Measurements from ENCODE around the gene GABBR2.

The GABBR2 gene

DNA sequence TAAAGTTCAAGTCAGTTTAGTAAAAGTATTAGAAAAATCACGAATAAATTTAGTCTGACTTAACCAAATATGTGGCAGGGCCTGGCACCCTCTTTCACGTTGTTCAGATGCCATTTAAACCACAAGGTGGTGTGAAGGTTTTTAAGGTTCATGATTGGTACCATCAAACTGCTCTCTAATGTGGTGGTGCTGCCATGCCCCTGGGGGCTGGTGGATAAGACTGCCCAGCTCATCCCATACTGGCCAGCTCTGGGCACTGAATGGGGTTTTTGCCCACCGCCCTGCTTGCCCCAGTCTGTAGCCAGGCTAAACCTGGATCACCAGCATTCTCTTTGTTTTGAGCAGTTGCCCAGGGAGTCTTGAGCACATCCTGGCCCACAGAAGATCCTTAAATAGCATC lies 159.3 kb downstream of the GABBR2 start:
- in situ Hi-C loops (cut with HindIII; ENCODE audit: low sequenced_read_pairs): no loop called here

DNA sequence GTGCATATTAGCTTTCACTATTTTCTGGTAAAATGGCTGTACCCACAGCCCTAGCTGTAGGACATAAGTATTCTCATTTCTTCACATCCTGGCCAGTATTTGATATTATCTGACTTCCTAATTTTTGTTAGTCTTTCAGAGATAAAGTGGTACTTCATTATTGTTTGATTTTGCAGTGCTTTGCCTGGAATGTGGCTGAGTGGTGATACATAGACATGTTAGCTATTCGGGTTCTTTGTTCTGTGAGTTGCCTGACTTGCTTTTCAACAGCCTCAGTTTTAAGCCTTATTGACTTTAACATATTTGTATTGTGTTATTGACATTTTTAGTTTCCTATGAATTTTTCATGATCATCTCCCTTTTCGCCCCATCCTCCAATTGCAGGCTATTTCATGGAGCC lies 161.1 kb downstream of the GABBR2 start:
- in situ Hi-C loops (cut with HindIII; ENCODE audit: low sequenced_read_pairs): no loop called here

DNA sequence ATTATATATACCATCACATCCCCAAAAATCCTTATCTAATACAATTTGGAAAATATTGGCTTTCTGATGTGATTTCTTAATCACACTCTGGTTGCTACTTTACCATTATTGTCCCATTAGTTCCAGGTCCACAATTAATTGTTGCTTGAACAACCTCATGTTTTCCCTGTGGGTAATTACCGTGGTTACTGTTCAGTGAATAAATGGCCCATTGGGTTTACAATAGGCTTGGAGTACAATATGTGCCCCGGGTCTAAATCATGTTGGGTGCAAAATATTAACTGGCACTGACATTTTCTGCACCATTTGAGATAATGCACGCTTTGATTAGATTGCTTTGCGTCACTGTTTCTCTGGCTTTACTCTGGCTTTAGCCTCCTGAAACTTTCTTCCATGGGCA lies 163.7 kb downstream of the GABBR2 start:
- in situ Hi-C loops (cut with HindIII; ENCODE audit: low sequenced_read_pairs): no loop called here

DNA sequence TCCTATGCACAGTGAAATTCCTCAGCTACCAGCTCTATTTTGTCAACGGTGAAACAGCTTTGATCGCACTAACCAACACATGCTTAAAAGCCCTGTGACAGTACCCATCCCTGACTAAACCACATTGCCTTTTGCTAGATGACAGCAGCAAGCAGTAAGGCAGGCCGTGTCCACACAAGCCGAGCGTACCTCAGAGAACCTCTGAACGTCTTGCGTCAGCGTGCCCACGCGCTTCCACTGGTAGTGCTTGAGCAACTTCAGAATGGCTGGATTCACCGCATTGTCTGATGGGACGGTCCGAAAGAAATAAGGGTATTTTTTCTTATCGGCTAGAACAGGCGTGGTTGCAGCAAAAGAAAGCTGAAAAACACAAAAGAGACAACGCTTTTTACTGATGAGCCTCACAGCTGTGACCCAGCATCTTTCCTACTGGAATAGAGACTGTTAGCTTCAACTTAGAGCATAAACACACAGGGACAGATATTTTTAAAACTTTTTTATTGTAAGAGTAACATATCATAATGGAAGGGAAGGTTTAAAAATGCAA lies 167.0 kb downstream of the GABBR2 start:
- in situ Hi-C loops (cut with HindIII; ENCODE audit: low sequenced_read_pairs): no loop called here

DNA sequence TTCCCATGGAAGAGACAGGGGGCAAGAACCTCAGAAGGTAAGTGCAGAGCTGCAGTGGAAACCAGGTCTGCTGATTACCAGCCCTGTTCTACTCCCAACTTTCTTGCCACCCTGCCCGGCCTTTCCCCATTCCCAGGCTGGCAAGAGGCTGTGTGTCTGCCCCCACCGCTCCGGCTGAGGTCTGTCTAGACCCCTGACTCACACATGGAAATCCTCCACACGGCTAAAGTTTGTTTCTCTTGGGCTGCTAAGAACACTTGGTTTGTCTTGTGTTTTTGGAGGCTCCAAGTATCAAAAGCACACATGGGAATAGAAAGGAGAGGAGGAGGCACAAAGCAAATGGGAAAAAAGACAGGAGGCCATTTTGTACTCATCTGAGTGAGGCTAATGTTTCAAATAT lies 168.3 kb downstream of the GABBR2 start:
- in situ Hi-C loops (cut with HindIII; ENCODE audit: low sequenced_read_pairs): no loop called here

DNA sequence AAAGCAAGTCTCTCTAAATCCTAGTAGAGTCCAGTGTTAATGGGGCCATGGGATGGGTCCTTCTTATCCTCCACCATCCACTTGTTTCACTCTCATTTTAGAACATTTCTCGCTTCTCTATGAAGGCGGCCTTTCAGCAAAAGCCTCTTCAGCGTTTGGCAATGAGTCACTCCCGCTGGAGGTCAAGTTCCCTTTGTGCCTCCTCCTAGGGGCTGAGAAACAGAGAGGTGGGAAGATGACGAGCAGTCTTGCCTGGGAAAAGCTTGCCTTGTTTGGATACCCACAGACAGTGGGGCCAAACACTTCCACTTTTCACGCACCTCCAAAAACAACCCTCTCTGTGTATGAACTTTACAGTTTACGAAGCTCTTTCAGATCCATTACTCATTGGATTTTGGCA lies 168.8 kb downstream of the GABBR2 start:
- in situ Hi-C loops (cut with HindIII; ENCODE audit: low sequenced_read_pairs): no loop called here

DNA sequence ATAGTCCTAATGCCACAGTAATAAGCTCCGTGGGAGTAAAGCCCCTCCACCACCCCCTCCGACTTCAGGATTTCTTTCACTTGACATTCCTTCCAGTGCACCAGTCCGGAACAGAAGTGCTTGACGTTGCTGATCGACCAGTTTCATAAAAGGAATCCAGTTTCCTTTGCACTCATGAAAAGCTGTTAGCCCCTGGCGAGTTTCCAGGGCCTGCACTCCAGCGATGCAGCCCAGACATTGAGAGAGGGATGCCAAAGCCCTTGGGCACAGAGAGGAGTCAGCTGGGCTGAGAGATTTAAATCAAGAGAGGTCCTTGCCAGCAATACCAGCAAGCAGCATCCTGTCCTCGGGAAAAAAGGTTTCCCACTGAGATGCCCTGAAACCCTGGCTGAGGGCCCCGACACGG lies 170.1 kb downstream of the GABBR2 start:
- in situ Hi-C loops (cut with HindIII; ENCODE audit: low sequenced_read_pairs): no loop called here

DNA sequence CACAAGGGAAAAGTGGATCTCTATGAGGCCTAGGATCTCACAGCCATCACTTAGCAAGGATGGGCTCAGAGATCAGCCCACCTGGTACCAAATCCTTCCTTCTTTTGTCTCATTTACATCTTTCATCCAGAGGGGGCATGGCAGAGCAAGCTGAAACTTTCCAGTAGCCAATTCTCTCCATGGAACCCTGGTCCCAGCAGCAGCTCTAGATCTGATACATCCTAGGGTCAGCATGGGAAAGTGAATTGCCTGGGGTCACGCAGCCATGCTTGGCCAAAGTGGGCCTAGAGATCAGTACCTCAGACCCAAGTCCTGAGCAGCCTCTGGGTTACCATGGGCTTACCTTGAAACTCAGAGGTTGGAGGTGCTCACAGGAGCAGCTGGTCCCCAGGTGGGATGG lies 170.5 kb downstream of the GABBR2 start:
- in situ Hi-C loops (cut with HindIII; ENCODE audit: low sequenced_read_pairs): no loop called here

DNA sequence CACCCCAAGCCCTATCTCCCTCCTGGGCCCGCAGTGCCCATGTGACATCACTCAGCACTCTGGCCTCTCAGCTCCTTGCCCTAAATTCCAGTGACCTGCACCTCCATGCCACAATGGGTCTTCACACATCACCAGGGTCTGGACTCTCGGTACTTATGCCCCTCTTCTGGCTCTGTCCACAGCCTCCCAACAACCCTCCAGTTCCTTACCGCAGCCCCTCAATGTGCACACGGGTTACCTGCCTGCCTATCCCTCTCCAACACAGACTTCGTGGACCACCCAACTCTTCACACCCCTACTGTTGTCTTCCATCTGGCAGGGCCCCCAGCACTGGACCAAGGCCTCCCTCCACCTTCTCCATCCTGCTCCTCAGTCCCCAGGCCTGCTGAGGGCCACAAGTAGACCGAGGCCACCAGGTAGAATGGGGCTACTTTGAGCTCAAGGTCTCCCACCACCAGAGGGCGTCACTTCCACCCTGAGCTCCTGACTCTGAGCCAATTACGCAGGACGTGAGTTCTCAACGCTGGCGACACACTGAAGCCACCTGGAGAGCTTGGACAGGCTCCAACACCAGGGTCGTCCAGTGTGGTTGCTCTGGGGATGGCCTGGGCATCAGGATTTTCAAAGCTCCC lies 172.1 kb downstream of the GABBR2 start:
- in situ Hi-C loops (cut with HindIII; ENCODE audit: low sequenced_read_pairs): no loop called here

DNA sequence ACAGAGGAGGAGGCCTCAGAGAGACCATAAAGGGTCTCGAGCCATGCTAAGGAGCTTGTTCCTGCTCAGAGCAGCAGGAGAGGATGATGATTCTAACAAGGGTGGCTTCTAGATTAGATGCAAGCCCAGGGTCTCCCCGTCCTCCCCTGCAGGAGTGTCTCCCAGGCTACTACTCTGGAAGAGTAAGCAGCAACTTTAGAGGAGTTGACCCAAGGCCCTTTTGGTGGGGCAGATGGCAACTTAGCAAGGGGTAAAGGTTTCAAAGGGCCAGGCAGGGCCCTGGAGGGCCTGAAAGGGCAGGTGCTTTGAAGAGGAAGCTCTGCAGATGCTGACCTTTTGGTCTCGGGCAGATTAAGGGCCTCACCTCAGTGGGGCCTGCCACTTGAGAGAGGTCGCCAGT lies 174.9 kb downstream of the GABBR2 start:
- in situ Hi-C loops (cut with HindIII; ENCODE audit: low sequenced_read_pairs): no loop called here

DNA sequence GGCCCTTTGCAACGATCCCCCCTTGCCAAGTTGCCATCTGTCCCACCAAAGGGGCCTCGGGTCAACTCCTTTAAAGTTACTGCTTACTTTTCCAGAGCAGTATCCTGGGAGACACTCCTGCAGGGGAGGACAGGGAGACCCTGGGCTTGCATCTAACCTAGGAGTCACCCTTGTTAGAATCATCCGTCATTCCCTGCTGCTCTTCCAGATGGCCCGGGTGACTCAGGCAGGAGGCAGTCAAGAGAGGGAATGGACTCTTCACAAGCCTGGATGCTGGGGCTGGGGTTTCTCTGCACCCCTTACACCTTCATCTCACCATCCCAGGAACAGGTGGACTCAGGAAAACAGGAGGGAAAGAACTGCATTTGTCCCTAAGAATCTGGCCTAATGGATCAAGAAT lies 175.6 kb downstream of the GABBR2 start:
- in situ Hi-C loops (cut with HindIII; ENCODE audit: low sequenced_read_pairs): no loop called here

DNA sequence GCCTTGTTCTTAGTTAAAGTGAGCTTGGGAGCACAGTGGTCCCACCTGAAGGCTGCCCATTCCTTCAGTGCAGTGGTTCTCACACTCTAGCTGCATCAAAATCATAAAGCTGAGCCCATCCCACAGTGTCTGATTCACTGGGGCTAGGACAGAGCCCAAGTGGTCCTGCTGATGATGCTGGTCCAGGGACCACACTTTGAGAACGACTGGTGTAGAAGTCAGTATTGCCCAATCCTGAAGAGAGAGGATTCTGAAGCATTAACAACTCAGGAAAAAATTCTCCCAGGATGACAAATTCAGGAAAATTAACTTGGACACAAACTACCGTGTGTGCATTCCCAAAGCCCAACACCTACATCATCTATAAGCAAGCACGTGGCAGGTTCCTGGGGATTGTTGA lies 176.2 kb downstream of the GABBR2 start:
- in situ Hi-C loops (cut with HindIII; ENCODE audit: low sequenced_read_pairs): no loop called here

DNA sequence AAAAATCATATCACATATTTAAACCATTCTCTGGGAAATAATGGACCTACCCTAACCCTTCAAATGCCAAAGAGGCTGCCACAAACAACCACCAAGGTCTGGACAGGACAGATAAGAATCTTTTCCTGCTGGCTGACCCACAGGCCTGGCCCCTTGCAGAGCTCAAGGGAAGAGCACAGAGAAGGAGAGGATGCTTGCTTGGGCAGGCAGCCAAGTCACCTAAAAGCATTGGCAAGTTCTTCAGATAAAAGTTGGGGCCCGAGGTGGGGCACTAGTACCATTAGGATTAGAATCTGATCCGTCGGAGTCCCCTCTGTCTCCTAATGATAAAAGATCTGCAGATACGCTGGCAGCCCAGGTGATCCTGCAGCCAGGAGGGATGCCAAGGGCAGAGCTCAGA lies 176.6 kb downstream of the GABBR2 start:
- in situ Hi-C loops (cut with HindIII; ENCODE audit: low sequenced_read_pairs): no loop called here

DNA sequence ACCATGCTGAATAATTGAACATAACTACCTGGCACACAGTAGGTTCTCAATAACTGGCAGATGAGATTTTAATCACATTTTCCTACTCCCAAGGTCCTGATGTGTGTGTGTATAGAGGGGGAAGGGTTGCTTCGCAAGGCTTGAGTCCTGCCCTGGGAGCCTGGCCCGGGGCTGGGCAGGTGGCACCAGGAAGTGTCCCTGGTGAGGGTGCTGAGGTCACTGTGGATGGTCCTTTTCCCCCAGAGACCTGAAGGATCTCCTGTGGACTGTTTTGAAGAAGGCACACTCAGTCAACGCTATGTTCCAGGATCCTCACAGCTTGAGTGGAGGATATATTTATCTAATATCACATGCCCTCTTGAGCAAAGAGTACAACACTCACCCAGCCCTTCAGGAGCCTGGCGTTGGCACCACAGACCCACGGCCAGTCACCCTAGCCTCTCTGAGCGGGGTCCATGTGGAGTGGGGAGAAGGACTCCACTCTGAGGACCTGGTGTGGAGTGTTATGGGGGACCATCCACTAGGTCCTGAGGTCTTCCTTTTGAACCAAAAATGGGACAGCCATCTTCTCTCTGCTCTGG lies 177.8 kb downstream of the GABBR2 start:
- in situ Hi-C loops (cut with HindIII; ENCODE audit: low sequenced_read_pairs): no loop called here

DNA sequence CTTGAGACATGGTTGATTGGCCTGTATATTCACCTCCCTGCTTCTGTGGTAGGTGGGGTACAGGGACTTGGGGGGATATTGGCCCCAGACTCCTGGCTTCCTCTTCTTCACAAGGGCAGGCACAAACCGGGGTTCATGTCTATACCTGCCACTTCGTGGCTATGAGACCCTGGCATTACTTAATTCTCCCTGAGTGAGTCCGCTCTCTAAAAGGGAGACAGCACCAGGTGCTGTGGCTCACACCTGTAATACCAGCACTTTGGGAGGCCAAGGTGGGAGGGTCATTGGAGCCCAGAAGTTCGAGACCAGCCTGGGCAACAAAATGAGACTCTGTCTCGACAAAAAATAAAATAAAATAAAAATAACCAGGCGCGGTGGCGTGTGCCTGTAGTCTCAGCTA lies 178.5 kb downstream of the GABBR2 start:
- in situ Hi-C loops (cut with HindIII; ENCODE audit: low sequenced_read_pairs): no loop called here

DNA sequence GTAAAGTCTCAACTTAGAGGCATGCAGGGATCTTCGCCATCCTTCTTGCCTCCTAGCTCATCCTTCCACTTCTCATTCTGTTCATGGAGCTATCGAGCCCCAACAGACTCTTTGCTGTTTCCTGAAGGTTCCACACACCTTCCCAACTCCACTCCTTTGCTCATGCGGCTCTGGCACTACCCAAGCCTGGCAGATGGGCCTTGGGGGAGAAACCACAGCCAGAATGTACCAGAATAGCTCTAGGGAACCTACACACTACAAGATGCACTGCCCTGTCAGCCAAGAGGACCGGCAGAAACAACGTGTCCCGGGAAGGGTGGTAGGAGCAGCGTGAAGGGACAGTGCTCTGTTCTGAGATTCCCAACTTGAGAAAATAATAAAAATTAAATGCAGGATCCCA lies 178.9 kb downstream of the GABBR2 start:
- in situ Hi-C loops (cut with HindIII; ENCODE audit: low sequenced_read_pairs): no loop called here

DNA sequence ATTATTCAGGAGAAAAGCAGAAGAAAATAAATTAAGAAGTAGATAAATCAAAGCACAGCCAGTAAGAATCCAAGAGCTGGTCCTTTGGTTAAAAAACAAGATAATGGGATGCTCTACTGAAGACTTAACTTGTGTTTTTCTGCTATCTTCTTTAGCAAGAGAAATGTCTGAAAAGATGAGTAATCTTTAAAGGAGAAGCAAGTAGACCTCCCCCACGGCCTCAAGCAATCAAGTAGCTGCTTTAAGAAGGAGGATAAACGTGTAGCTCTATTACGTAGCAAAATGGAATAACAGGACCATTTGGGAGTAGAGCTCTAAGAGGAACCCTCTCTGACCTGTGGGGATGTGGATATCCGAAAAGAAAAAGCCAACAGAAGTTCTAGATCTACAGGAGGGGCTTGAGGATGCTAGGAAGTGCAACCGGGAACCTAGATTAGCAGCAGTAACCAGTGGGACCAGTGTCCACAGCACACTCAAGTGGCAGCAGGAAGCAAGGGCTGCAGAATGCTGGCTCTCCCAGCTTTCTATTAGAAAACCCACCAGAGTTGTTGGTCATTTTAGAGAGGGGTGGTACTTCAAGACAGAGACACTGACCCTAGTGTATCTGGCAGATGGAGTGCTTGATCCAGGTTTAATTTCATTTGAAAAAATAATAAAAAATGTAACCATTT lies 185.4 kb downstream of the GABBR2 start:
- in situ Hi-C loops (cut with HindIII; ENCODE audit: low sequenced_read_pairs): no loop called here

DNA sequence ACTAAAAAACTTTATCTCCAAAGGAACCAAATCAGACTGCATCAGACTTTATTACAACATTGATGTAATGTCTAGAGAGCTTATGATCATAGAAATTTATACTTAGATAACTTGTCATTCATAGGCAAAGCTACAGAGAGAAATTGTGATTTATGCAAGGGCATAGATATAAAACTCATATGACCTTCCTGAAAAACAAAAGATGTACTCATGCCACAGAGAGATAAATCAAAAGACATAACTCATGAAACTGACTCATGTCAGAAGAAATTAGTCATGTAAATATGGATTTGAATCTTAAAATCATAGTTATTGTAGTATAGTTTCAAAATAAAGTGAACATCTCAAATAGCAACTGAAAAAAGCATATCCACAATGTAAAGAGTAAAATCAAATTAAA lies 186.2 kb downstream of the GABBR2 start:
- in situ Hi-C loops (cut with HindIII; ENCODE audit: low sequenced_read_pairs): no loop called here

DNA sequence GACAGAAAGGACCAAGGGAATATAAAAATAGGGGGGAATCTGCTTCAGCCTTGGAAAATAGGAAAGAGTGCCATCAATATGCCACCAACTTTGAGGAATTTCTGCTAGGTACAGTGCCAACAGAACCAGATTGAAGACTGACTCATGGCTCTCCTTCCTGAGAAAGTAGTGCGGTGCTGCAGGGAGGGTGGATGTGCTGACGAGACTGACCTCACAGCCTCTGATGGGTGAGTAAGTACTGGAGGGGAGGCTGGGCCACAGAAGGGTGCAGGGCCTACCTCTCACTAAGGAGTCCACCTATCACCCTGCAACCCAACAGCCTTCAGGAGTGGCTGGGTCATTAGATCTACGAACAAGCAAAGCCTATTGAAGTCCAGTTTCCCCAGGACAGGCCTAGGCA lies 187.6 kb downstream of the GABBR2 start:
- in situ Hi-C loops (cut with HindIII; ENCODE audit: low sequenced_read_pairs): no loop called here

DNA sequence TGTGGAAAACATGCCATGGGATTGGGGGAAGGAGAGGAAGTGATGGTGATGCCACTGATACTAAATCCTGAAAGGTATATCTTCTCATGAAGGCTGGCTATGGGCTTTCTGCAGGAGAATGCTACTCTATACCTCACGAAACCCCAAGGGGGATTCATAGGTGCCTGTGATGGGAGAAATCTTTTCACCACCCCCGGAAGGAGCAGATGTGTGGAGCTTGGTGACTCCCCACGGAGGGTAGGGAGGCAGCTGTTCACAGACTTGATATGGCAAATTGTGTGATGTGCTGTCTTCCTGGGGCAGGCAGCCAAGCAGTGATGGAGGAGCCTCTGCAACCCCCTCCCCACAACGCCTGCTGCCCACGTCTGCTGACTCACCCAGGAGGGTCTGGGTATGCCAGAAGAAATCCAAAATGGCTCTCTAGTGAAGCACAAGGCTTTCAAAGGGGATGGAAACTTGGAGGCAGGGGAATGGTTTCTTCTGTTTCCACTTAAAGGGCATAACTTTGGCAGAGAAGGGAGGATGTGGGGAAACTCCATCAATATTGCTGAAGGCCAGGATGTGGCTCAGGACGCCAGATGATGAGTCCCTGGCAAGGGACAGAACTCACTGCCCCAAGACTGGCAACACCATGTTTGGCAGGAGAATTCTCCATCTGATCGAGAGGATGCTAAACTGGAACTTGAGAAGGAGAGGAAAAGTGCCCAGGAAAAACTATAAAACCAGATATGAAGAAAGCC lies 188.3 kb downstream of the GABBR2 start:
- in situ Hi-C loops (cut with HindIII; ENCODE audit: low sequenced_read_pairs): no loop called here

DNA sequence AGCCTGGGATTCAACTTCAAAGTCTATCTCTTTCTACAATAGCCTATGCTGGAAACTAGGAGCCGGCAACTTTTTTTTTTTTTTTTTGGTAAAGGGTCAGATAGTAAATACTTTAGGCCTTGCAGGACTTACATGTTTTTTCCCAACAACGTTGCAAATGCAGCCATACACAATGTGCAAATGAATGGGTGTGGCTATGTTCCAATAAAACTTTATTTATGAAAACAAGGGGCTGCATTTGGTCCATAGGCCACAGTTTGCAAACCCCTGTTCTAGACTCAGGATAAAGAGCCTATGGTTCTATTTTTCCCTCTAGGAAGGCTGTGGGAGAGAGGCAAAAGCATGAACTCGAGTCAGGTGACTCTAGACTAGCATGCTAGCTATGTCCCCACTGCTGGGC lies 189.1 kb downstream of the GABBR2 start:
- in situ Hi-C loops (cut with HindIII; ENCODE audit: low sequenced_read_pairs): no loop called here

DNA sequence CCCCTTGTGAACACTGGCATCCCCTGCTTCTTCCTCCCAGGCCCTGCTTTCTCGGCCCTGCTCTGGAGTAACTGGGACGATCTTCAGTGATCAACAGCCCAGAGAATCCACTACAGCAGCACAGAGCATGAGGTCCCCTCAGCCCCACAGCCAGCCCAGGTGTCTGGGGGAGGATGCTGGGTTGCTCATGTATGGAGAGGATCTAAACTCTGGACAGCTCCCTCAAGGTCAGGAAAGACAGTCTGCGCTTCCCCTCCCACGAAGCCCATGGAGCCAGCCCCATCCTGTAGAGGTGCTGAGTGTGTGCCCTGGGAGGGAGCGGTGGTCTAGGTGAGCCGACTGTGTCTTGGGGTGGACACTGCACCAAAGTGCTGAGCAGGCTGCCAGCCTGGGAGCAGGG lies 190.2 kb downstream of the GABBR2 start:
- in situ Hi-C loops (cut with HindIII; ENCODE audit: low sequenced_read_pairs): no loop called here
